HG02970 (cell line): ENCODE results near the gene GADL1.

Experiments
- ATAC-seq: cut with Tn5 transposase; IDR thresholded peaks from one replicate; pipeline ENCODE4 v1.9.1; 2021; ENCODE audit warnings: mild to moderate bottlenecking, moderate library complexity, moderate number of reproducible peaks; ENCODE audit not compliant: unreplicated experiment, low FRiP score

Gene GADL1

GRCh38 chr3:30733209-30733608 lies 161.3 kb downstream of the GADL1 start:
- ATAC-seq = no peak

- ATAC-seq = no peak
These were observed 163.5 kb downstream of the GADL1 start for GRCh38 chr3:30730967-30731366.

GRCh38 chr3:30729936-30730335 lies 164.5 kb downstream of the GADL1 start:
- no peak for ATAC-seq

- no peak for ATAC-seq
These were observed 164.9 kb downstream of the GADL1 start for GRCh38 chr3:30729512-30729911.

- no peak for ATAC-seq
These were observed 166.3 kb downstream of the GADL1 start for GRCh38 chr3:30728143-30728542.

- ATAC-seq = no peak
These were observed 169.6 kb downstream of the GADL1 start for GRCh38 chr3:30724863-30725262.

GRCh38 chr3:30723211-30723610 lies 171.2 kb downstream of the GADL1 start:
- no peak for ATAC-seq

- no peak for ATAC-seq
These were observed 173.2 kb downstream of the GADL1 start for GRCh38 chr3:30721314-30721634.

GRCh38 chr3:30720586-30721313 lies 173.7 kb downstream of the GADL1 start:
- no peak for ATAC-seq

GRCh38 chr3:30719536-30719935 lies 174.9 kb downstream of the GADL1 start:
- no peak for ATAC-seq

GRCh38 chr3:30713885-30714503 lies 180.5 kb downstream of the GADL1 start:
- no peak for ATAC-seq

GRCh38 chr3:30712991-30713390 lies 181.5 kb downstream of the GADL1 start:
- no peak for ATAC-seq

GRCh38 chr3:30711867-30712266 lies 182.6 kb downstream of the GADL1 start:
- no peak for ATAC-seq

- ATAC-seq = no peak
These were observed 183.3 kb downstream of the GADL1 start for GRCh38 chr3:30711151-30711550.

GRCh38 chr3:30710017-30710416 lies 184.4 kb downstream of the GADL1 start:
- ATAC-seq = no peak

- ATAC-seq = no peak
These were observed 186.0 kb downstream of the GADL1 start for GRCh38 chr3:30708472-30708871.

- no peak for ATAC-seq
These were observed 186.6 kb downstream of the GADL1 start for GRCh38 chr3:30707825-30708224.

- ATAC-seq = no peak
These were observed 189.2 kb downstream of the GADL1 start for GRCh38 chr3:30704931-30705890.

- ATAC-seq = no peak
These were observed 191.5 kb downstream of the GADL1 start for GRCh38 chr3:30702828-30703397.

GRCh38 chr3:30702038-30702827 lies 192.2 kb downstream of the GADL1 start:
- ATAC-seq = no peak
